ENCODE results near the gene STPG3. TPM values are rescaled to one million over a fixed set of nuclear protein-coding genes. Genes with fewer than 3 reads are reported as not detected.

STPG3 gene
- polyA plus RNA-seq, 1 donor (not counting 4 experiments of a cell fraction or from before 2014, with no cell fraction given), result not detected

GRCh38 chr9:137251490-137252268 is 593 bp downstream of the STPG3 start:
- H3K4me3 ChIP-seq (ENCODE audit: control insufficient read depth in 2 of 3, extremely low read depth in 1 of 3, insufficient read depth in 2 of 3, low read depth in 1 of 3, low read length in 3 of 3), result no peak overlapping the region
- no peak overlapping the region for H3K4me2 ChIP-seq (ENCODE audit: control insufficient read depth, extremely low read depth, insufficient read depth, low read depth, low read length)
- H3K4me1 ChIP-seq (ENCODE audit: control insufficient read depth, extremely low read depth, insufficient read depth, low read length), result peaks cover 13% of the 10 kb centered on the region
- H4K20me1 ChIP-seq (ENCODE audit: control insufficient read depth, extremely low read depth, insufficient read depth, low read length), result no peaks in the 10 kb centered on the region
- no peaks in the 10 kb centered on the region for H3K9me1 ChIP-seq (ENCODE audit: control insufficient read depth, extremely low read depth, insufficient read depth, low read length)
- H3K9me3 ChIP-seq (ENCODE audit: control insufficient read depth, low read depth, low read length), result no peaks in the 10 kb centered on the region
- DNase-seq (ENCODE audit: low read depth, low spot score) (no peak), FAIRE-seq (no peak)
- no peaks in the 10 kb centered on the region for H3K27me3 ChIP-seq (ENCODE audit: control insufficient read depth, extremely low read depth, insufficient read depth, low read length)
- TF ChIP-seq EZH2 (IDR thresholded peaks at IDR 0.05; ENCODE audit: low read length) (no peak), CTCF (optimal IDR thresholded peaks at IDR 0.05 in 1 of 3, IDR thresholded peaks at IDR 0.05 in 1 of 3, conservative IDR thresholded peaks at IDR 0.05 in 1 of 3; ENCODE audit: extremely low read depth in 1 of 3, insufficient read depth in 2 of 3, low read length in 3 of 3) (no peak)
- H3K9ac ChIP-seq (ENCODE audit: control insufficient read depth, extremely low read depth, insufficient read depth, low read length), result no peak overlapping the region
- H3K36me3 ChIP-seq (ENCODE audit: control insufficient read depth in 2 of 2, extremely low read depth in 1 of 2, insufficient read depth in 2 of 2, low read length in 2 of 2), result peaks cover 0 to 5% of the 10 kb centered on the region in 2 experiments
- H3K79me2 ChIP-seq (ENCODE audit: control insufficient read depth, insufficient read depth, low read length), result peaks cover 14% of the 10 kb centered on the region
- no peak overlapping the region for H2AFZ ChIP-seq (ENCODE audit: control insufficient read depth, low read length)
- dilution Hi-C loops (cut with MboI; ENCODE audit: extremely low pct_ligation_motif_present, low sequenced_read_pairs), result no loop called here
- H3K27ac ChIP-seq (ENCODE audit: control insufficient read depth, insufficient read depth, low read length), result no peak overlapping the region

- Histone ChIP-seq H3K9me3 (ENCODE audit: control insufficient read depth, low read depth, low read length) (no peaks in the 10 kb centered on the region), H3K9me1 (ENCODE audit: control insufficient read depth, extremely low read depth, insufficient read depth, low read length) (no peaks in the 10 kb centered on the region), H3K4me2 (ENCODE audit: control insufficient read depth, extremely low read depth, insufficient read depth, low read depth, low read length) (no peak overlapping the region), H3K79me2 (ENCODE audit: control insufficient read depth, insufficient read depth, low read length) (peaks cover 19% of the 10 kb centered on the region), H3K9ac (ENCODE audit: control insufficient read depth, extremely low read depth, insufficient read depth, low read length) (no peak overlapping the region), H3K27me3 (ENCODE audit: control insufficient read depth, extremely low read depth, insufficient read depth, low read length) (no peaks in the 10 kb centered on the region), H3K36me3 (ENCODE audit: control insufficient read depth in 2 of 2, extremely low read depth in 1 of 2, insufficient read depth in 2 of 2, low read length in 2 of 2) (peaks cover 1 to 9% of the 10 kb centered on the region in 2 experiments), H3K27ac (ENCODE audit: control insufficient read depth, insufficient read depth, low read length) (no peak overlapping the region), H2AFZ (ENCODE audit: control insufficient read depth, low read length) (no peak overlapping the region), H3K4me1 (ENCODE audit: control insufficient read depth, extremely low read depth, insufficient read depth, low read length) (peaks cover 15% of the 10 kb centered on the region), H4K20me1 (ENCODE audit: control insufficient read depth, extremely low read depth, insufficient read depth, low read length) (no peaks in the 10 kb centered on the region), H3K4me3 (ENCODE audit: control insufficient read depth in 2 of 3, extremely low read depth in 1 of 3, insufficient read depth in 2 of 3, low read depth in 1 of 3, low read length in 3 of 3) (no peak overlapping the region)
- FAIRE-seq, result no peak
- no peak for DNase-seq (ENCODE audit: low read depth, low spot score)
- dilution Hi-C loops (cut with MboI; ENCODE audit: extremely low pct_ligation_motif_present, low sequenced_read_pairs), result no loop called here
- no peak for TF ChIP-seq EZH2 (IDR thresholded peaks at IDR 0.05; ENCODE audit: low read length)
- TF ChIP-seq CTCF (optimal IDR thresholded peaks at IDR 0.05 in 1 of 3, IDR thresholded peaks at IDR 0.05 in 1 of 3, conservative IDR thresholded peaks at IDR 0.05 in 1 of 3; ENCODE audit: extremely low read depth in 1 of 3, insufficient read depth in 2 of 3, low read length in 3 of 3), result no peak
Observed at GRCh38 chr9:137252555-137253506, 1.7 kb downstream of the STPG3 start.
